ENCODE results near the gene C5.
"Not testable (repeated sequence)": the region's sequence is repeated elsewhere in the genome, so short reads cannot be mapped to it uniquely, and the experiment has no call there.

C5 gene

GRCh38 chr9:120996409-120996808 lies 53.7 kb downstream of the C5 start:
- H3K4me3 Mint-ChIP-seq = no peak overlapping the region
- no peaks in the 10 kb centered on the region for H3K4me1 Mint-ChIP-seq
- ATAC-seq (replicated peaks; ENCODE audit: extremely low read depth, poor library complexity, severe bottlenecking) = no peak
- H3K9me3 Mint-ChIP-seq = no peaks in the 10 kb centered on the region
- DNase-seq (ENCODE audit: low spot score in 2 of 2) = no peak
- no peaks in the 10 kb centered on the region for H3K27me3 Mint-ChIP-seq
- no peak overlapping the region for H3K27ac Mint-ChIP-seq (ENCODE audit: low read depth)
- H3K36me3 Mint-ChIP-seq (ENCODE audit: insufficient read depth) = no peaks in the 10 kb centered on the region

GRCh38 chr9:120989065-120989464 lies 61.0 kb downstream of the C5 start:
- Mint-ChIP-seq H3K4me1 (no peaks in the 10 kb centered on the region), H3K27ac (ENCODE audit: low read depth) (no peak overlapping the region), H3K4me3 (no peak overlapping the region), H3K27me3 (no peaks in the 10 kb centered on the region), H3K36me3 (ENCODE audit: insufficient read depth) (no peaks in the 10 kb centered on the region), H3K9me3 (no peaks in the 10 kb centered on the region)
- no peak for DNase-seq (ENCODE audit: low spot score in 2 of 2)
- ATAC-seq (replicated peaks; ENCODE audit: extremely low read depth, poor library complexity, severe bottlenecking) = no peak

- H3K4me1 Mint-ChIP-seq = peaks cover 6% of the 10 kb centered on the region
- ATAC-seq (replicated peaks; ENCODE audit: extremely low read depth, poor library complexity, severe bottlenecking) = no peak
- H3K27me3 Mint-ChIP-seq = no peaks in the 10 kb centered on the region
- DNase-seq (ENCODE audit: low spot score in 2 of 2) = no peak
- H3K27ac Mint-ChIP-seq (ENCODE audit: low read depth) = no peak overlapping the region
- no peaks in the 10 kb centered on the region for H3K9me3 Mint-ChIP-seq
- H3K36me3 Mint-ChIP-seq (ENCODE audit: insufficient read depth) = no peaks in the 10 kb centered on the region
- H3K4me3 Mint-ChIP-seq = no peak overlapping the region
These were observed 64.3 kb downstream of the C5 start for GRCh38 chr9:120985819-120986222.

- H3K4me3 Mint-ChIP-seq = no peak overlapping the region
- H3K27me3 Mint-ChIP-seq = no peaks in the 10 kb centered on the region
- H3K36me3 Mint-ChIP-seq (ENCODE audit: insufficient read depth) = no peaks in the 10 kb centered on the region
- ATAC-seq (replicated peaks; ENCODE audit: extremely low read depth, poor library complexity, severe bottlenecking) (no peak), DNase-seq (ENCODE audit: low spot score in 2 of 2) (no peak)
- no peaks in the 10 kb centered on the region for H3K9me3 Mint-ChIP-seq
- no peak overlapping the region for H3K27ac Mint-ChIP-seq (ENCODE audit: low read depth)
- peaks cover 6% of the 10 kb centered on the region for H3K4me1 Mint-ChIP-seq
These were observed 66.7 kb downstream of the C5 start for GRCh38 chr9:120983259-120983837.

GRCh38 chr9:120982836-120983235 lies 67.2 kb downstream of the C5 start:
- Mint-ChIP-seq H3K36me3 (ENCODE audit: insufficient read depth) (no peaks in the 10 kb centered on the region), H3K4me3 (no peak overlapping the region), H3K27me3 (no peaks in the 10 kb centered on the region), H3K4me1 (peaks cover 6% of the 10 kb centered on the region), H3K27ac (ENCODE audit: low read depth) (no peak overlapping the region), H3K9me3 (no peaks in the 10 kb centered on the region)
- ATAC-seq (replicated peaks; ENCODE audit: extremely low read depth, poor library complexity, severe bottlenecking) (no peak), DNase-seq (ENCODE audit: low spot score in 2 of 2) (no peak)

- Mint-ChIP-seq H3K4me3 (no peak overlapping the region), H3K9me3 (no peaks in the 10 kb centered on the region), H3K27ac (ENCODE audit: low read depth) (no peak overlapping the region), H3K36me3 (ENCODE audit: insufficient read depth) (no peaks in the 10 kb centered on the region), H3K27me3 (no peaks in the 10 kb centered on the region), H3K4me1 (peaks cover 6% of the 10 kb centered on the region)
- no peak for ATAC-seq (replicated peaks; ENCODE audit: extremely low read depth, poor library complexity, severe bottlenecking)
- DNase-seq (ENCODE audit: low spot score in 2 of 2) = no peak
These were observed 69.1 kb downstream of the C5 start for GRCh38 chr9:120980951-120981350.

- Mint-ChIP-seq H3K4me1 (peaks cover 13% of the 10 kb centered on the region), H3K9me3 (no peaks in the 10 kb centered on the region), H3K27ac (ENCODE audit: low read depth) (no peak overlapping the region), H3K36me3 (ENCODE audit: insufficient read depth) (no peaks in the 10 kb centered on the region), H3K4me3 (no peak overlapping the region), H3K27me3 (no peaks in the 10 kb centered on the region)
- DNase-seq (ENCODE audit: low spot score in 2 of 2) = no peak
- ATAC-seq (replicated peaks; ENCODE audit: extremely low read depth, poor library complexity, severe bottlenecking) = no peak
These were observed 70.3 kb downstream of the C5 start for GRCh38 chr9:120979797-120980196.

GRCh38 chr9:120978987-120979386 lies 71.1 kb downstream of the C5 start:
- Mint-ChIP-seq H3K27me3 (no peaks in the 10 kb centered on the region), H3K36me3 (ENCODE audit: insufficient read depth) (no peaks in the 10 kb centered on the region), H3K4me1 (peaks cover 20% of the 10 kb centered on the region), H3K27ac (ENCODE audit: low read depth) (peak overlapping the region; percentile 3), H3K4me3 (no peak overlapping the region), H3K9me3 (no peaks in the 10 kb centered on the region)
- ATAC-seq (replicated peaks; ENCODE audit: extremely low read depth, poor library complexity, severe bottlenecking) (no peak), DNase-seq (ENCODE audit: low spot score in 2 of 2) (no peak)

- Mint-ChIP-seq H3K27ac (ENCODE audit: low read depth) (no peak overlapping the region), H3K27me3 (no peaks in the 10 kb centered on the region), H3K4me3 (no peak overlapping the region), H3K9me3 (no peaks in the 10 kb centered on the region), H3K4me1 (peaks cover 18% of the 10 kb centered on the region), H3K36me3 (ENCODE audit: insufficient read depth) (no peaks in the 10 kb centered on the region)
- DNase-seq (ENCODE audit: low spot score in 2 of 2) (no peak), ATAC-seq (replicated peaks; ENCODE audit: extremely low read depth, poor library complexity, severe bottlenecking) (no peak)
These were observed 72.8 kb downstream of the C5 start for GRCh38 chr9:120977321-120977720.

GRCh38 chr9:120974921-120975320 lies 75.2 kb downstream of the C5 start:
- ATAC-seq (replicated peaks; ENCODE audit: extremely low read depth, poor library complexity, severe bottlenecking) = no peak
- H3K27ac Mint-ChIP-seq (ENCODE audit: low read depth) = no peak overlapping the region
- H3K9me3 Mint-ChIP-seq = no peaks in the 10 kb centered on the region
- no peak for DNase-seq (ENCODE audit: low spot score in 2 of 2)
- no peaks in the 10 kb centered on the region for H3K27me3 Mint-ChIP-seq
- peaks cover 14% of the 10 kb centered on the region for H3K4me1 Mint-ChIP-seq
- H3K36me3 Mint-ChIP-seq (ENCODE audit: insufficient read depth) = no peaks in the 10 kb centered on the region
- H3K4me3 Mint-ChIP-seq = no peak overlapping the region

- DNase-seq (ENCODE audit: low spot score in 2 of 2) (no peak), ATAC-seq (replicated peaks; ENCODE audit: extremely low read depth, poor library complexity, severe bottlenecking) (no peak)
- Mint-ChIP-seq H3K27ac (ENCODE audit: low read depth) (no peak overlapping the region), H3K36me3 (ENCODE audit: insufficient read depth) (no peaks in the 10 kb centered on the region), H3K9me3 (no peaks in the 10 kb centered on the region), H3K4me1 (peaks cover 14% of the 10 kb centered on the region), H3K27me3 (no peaks in the 10 kb centered on the region), H3K4me3 (no peak overlapping the region)
These were observed 75.9 kb downstream of the C5 start for GRCh38 chr9:120974181-120974580.

- DNase-seq (ENCODE audit: low spot score in 2 of 2) = no peak
- no peaks in the 10 kb centered on the region for H3K27me3 Mint-ChIP-seq
- peaks cover 14% of the 10 kb centered on the region for H3K4me1 Mint-ChIP-seq
- no peaks in the 10 kb centered on the region for H3K36me3 Mint-ChIP-seq (ENCODE audit: insufficient read depth)
- no peaks in the 10 kb centered on the region for H3K9me3 Mint-ChIP-seq
- no peak overlapping the region for H3K27ac Mint-ChIP-seq (ENCODE audit: low read depth)
- ATAC-seq (replicated peaks; ENCODE audit: extremely low read depth, poor library complexity, severe bottlenecking) = no peak
- H3K4me3 Mint-ChIP-seq = no peak overlapping the region
These were observed 78.1 kb downstream of the C5 start for GRCh38 chr9:120971938-120972337.

- DNase-seq (ENCODE audit: low spot score in 2 of 2); H3K27me3 Mint-ChIP-seq; H3K4me3 Mint-ChIP-seq; ATAC-seq (replicated peaks; ENCODE audit: extremely low read depth, poor library complexity, severe bottlenecking); H3K36me3 Mint-ChIP-seq (ENCODE audit: insufficient read depth); H3K27ac Mint-ChIP-seq (ENCODE audit: low read depth); H3K9me3 Mint-ChIP-seq: not testable (repeated sequence)
- peaks cover 14% of the 10 kb centered on the region for H3K4me1 Mint-ChIP-seq
These were observed 78.6 kb downstream of the C5 start for GRCh38 chr9:120971471-120971870.

GRCh38 chr9:120970244-120970643 lies 79.8 kb downstream of the C5 start:
- peaks cover 11% of the 10 kb centered on the region for H3K4me1 Mint-ChIP-seq
- H3K4me3 Mint-ChIP-seq = no peak overlapping the region
- ATAC-seq (replicated peaks; ENCODE audit: extremely low read depth, poor library complexity, severe bottlenecking) (no peak), DNase-seq (ENCODE audit: low spot score in 2 of 2) (no peak)
- no peaks in the 10 kb centered on the region for H3K36me3 Mint-ChIP-seq (ENCODE audit: insufficient read depth)
- no peaks in the 10 kb centered on the region for H3K27me3 Mint-ChIP-seq
- no peak overlapping the region for H3K27ac Mint-ChIP-seq (ENCODE audit: low read depth)
- H3K9me3 Mint-ChIP-seq = no peaks in the 10 kb centered on the region

Data from central memory CD8-positive, alpha-beta T cell (primary cell).